ENCODE data around the gene TBL2.
"Not testable (repeated sequence)": the region's sequence is repeated elsewhere in the genome, so short reads cannot be mapped to it uniquely, and the experiment has no call there.

TBL2 gene

DNA sequence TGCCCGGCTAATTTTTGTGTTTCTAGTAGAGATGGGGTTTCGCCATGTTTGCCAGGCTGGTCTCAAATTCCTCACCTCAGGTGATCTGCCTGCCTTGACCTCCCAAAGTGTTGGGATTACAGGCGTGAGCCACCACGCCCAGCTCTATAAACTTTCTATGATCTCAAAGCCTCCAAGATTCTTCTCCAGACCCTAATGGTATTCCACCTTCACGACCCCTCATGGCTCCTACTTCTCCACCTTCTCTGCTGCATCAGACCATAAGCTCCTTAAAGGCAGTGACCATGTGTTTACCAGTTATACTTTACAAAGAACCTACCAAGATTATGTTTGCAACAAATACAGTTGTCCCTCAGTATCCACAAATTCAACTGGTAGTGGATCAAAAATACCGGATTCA lies 46.2 kb downstream of the TBL2 start:
- TF ChIP-seq, protein P1, sequence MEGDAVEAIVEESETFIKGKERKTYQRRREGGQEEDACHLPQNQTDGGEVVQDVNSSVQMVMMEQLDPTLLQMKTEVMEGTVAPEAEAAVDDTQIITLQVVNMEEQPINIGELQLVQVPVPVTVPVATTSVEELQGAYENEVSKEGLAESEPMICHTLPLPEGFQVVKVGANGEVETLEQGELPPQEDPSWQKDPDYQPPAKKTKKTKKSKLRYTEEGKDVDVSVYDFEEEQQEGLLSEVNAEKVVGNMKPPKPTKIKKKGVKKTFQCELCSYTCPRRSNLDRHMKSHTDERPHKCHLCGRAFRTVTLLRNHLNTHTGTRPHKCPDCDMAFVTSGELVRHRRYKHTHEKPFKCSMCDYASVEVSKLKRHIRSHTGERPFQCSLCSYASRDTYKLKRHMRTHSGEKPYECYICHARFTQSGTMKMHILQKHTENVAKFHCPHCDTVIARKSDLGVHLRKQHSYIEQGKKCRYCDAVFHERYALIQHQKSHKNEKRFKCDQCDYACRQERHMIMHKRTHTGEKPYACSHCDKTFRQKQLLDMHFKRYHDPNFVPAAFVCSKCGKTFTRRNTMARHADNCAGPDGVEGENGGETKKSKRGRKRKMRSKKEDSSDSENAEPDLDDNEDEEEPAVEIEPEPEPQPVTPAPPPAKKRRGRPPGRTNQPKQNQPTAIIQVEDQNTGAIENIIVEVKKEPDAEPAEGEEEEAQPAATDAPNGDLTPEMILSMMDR (IDR thresholded peaks at IDR 0.05; ENCODE audit: extremely low read depth, missing control alignments): no peak
- DNase-seq (ENCODE audit: low spot score): no peak

DNA sequence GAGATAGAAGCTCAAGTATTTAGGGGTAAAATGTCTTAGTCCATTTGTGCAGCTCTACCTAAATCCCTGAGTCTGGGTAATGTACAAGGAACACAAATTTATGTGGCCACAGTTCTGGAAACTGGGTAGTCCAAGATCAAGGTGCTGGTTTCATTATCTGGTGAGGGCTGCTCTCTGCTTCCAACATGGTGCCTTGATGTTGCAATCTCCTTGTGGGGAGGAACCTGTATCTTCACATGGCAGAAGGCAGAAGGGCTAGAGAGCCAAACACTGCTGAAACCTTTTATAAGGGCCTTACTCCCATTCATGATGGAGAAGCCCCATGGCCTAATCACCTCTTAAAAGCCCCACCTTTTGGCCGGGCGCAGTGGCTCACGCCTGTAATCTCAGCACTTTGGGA lies 47.6 kb downstream of the TBL2 start:
- no peak for DNase-seq (ENCODE audit: low spot score)
- TF ChIP-seq, protein P1 (IDR thresholded peaks at IDR 0.05; ENCODE audit: extremely low read depth, missing control alignments): no peak

DNA sequence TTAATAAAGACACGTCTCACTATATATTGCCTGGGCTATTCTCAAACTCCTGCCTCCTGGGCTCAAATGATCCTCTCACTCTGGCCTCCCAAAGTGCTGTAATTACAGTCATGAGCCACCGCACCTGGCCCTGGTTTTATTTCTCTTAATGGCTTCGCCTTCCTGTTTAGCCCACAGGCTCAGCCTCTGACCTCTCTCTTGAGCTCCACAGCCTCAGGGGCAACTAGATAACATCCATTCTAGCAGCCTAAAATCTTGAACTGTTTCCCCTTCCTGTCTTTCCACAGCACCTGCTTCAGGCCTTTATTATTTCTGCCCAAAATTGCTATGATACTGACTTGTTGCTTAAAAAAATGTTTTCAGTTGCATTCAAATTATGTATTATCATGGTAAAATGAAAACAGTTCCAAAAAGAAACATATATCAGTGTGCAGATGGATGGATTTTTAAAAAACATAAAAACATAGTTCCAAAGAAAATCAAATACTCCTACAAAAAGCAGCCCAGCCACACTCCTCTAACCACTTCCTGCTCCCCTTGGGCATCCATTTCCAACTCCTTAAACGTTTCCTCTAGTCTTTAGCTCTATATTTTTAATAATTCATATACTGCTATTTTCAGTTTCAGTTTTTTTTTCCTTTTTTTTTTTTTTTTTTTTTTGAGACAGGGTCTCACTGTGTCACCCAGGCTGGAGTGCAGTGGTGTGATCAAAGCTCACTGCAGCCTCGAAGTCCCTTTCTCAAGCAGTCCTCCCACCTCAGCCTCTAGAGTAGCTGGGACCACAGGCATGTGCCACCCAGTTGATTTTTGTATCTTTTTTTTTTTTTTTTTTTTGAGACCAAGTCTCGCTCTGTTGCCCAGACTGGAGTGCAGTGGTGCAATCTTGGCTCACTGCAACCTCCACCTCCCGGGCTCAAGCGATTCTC lies 51.2 kb downstream of the TBL2 start:
- no peak for DNase-seq (ENCODE audit: low spot score)
- TF ChIP-seq, protein P1 (IDR thresholded peaks at IDR 0.05; ENCODE audit: extremely low read depth, missing control alignments): no peak

DNA sequence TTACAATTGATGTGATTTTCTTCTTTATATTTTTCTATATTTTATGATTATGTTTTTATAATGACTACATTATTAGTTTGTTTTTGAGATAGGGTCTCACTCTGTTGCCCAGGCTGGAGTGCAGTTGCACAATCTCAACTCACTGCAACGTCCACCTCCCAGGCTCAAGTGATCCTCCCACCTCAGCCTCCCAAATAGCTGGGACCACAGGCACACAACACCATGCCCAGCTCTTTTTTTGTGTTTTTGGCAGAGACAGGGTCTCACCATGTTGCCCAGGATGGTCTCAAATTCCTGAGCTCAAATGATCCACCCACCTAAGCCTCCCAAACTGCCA lies 52.3 kb downstream of the TBL2 start:
- DNase-seq (ENCODE audit: low spot score): not testable (repeated sequence)

DNA sequence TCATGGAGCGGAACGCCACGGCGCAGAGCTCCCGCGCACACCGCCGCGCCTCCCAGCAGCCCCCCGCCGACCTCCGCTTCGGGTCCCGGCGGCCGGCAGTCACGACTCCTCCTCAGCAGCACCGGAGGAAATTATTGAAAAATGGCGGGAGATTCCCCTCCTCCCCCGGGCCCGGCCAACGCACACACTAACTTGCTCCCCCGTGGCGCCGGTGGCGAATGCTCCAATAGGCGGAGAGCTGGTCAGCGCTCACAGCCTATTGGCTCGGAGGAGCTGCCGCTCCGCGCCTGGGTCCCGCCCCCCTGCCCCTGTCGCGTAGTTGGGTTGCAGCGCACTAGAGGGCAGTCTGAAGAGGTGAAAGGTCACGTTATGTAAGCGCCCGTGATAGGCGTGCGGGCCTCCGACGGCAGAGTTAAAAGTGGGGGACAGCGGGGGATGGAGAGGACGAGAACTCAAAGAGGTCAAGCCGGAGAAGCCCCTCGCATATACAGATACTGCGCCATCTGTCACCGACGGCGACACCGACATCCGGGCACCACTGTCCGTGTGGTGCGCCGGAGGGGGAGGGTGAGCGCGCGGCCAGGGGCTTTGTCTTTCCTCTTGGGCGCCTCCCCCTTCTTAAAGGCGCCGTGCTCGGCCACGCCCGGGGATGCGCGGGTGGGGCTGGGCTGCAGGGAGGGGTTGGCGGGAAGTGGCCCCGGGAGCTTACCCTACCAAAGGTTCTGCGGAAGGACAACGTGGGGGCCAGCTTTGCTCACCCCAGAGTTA lies 56.1 kb downstream of the TBL2 start, which contains the start of gene BAZ1B:
Gene BAZ1B, minus strand, starts transcription at position 189 of the 768 bp plus-strand sequence. CDS start 360 bp downstream, outside the sequence.
- TF ChIP-seq, protein P1 (IDR thresholded peaks at IDR 0.05; ENCODE audit: extremely low read depth, missing control alignments): no peak
- DNase-seq (ENCODE audit: low spot score): peak; percentile 99

DNA sequence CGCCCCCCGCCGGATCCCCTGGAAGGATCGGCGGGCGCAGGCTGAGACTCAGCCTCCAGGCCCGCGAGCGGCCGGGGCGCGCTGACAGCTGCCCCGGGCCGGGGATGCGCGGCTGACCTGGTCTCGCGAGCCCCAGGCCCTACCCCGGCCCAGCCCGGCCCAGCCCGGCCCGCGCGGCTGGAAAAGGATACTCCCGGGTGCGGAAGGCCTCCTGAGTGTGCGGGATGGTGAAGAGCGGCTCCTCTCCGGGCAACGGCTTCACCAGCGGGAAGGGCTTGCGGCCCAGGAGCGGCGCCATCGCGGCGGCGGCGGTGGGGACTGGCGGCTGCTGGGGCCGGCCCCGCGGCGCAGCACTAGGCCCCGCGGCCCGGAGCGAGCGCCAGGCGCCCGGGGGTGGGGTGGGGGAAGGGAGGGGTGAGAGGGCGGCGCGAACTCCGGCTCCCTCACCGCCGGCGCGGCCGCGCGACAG lies 56.7 kb downstream of the TBL2 start:
- TF ChIP-seq, protein P1 (IDR thresholded peaks at IDR 0.05; ENCODE audit: extremely low read depth, missing control alignments): no peak
- peak; percentile 89 for DNase-seq (ENCODE audit: low spot score)

DNA sequence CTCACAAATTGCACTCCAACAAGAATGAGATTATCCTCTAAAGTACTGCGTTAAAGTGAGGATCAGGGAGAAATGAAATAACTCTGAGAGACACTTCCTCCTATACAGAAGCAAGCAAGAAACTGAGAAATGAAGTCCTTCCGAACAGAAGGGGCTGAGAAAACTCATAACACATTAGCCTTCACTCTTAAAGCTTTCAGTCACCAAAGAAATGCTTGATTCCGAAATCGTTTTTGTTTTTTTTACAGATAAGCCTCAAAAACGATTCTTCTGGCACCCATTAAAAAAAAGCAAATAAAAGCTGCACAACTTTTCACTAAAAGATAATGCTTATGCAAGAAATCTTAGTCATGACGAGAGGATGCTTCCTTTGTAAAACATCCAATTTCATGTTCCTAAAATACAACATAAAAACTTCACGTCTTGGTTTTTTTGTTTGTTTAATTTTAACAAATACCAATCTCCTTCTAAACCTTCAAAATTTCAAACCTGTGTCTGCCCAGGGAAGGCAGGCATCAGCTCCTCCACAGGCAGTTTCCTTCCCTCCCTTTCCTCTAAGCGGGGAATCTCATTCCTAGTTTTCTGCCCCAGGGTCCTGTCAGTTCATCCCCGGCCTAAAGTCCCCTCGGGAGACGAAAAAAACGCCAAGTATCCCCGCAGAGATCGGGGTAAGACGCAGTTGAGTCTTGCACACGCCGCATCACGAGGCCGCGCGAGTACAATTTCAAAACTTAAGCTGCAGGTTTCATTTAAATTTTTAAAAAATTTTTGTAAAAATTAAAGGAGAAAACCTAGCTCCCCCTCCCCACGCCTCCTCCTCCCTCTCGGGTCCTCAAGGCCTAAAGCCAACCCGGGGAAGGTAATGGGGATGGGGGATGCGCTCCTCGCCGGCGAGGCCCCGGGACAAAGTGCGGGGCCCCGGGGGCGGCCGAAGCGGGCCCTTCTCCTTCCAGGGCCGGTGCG lies 57.4 kb downstream of the TBL2 start:
- no peak for DNase-seq (ENCODE audit: low spot score)
- TF ChIP-seq, protein P1 (IDR thresholded peaks at IDR 0.05; ENCODE audit: extremely low read depth, missing control alignments): no peak
